ENCODE measurements around the gene DOK4.
"Not testable (repeated sequence)": the region's sequence is repeated elsewhere in the genome, so short reads cannot be mapped to it uniquely, and the experiment has no call there.

Gene DOK4

DNA sequence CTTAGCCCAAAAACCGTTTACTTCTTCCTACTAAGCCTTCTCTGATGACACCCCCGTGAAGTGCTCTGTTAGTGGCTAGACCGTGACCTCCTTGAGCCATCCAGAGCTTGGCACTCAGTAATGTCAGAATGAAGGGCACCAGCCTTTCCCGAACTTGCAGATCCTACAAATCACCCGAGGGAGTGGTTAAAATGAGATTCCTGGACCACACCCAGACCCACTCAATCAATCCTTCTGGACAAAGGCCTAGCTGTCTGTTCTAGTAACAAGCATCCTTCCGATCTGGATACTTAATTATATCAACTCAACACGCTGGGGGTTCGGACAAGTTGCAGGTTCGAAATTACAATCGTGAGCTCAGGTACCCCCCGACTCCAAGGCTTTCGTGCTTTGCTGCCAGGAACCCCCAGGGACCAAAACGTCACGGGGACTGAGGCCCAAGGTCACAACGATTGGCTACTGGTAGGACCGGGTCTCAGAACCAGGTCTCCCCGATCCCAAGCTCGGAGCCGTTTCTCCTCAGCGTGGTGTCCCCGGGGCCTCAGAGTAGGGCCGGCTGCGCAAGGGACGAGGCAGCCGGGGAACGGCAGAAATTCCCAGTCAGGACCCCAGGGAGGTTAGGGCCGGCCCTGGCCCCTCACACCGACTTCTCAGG is 39.6 kb downstream of the DOK4 start:
- Histone ChIP-seq H3K27me3 (ENCODE audit: insufficient read depth, poor library complexity, severe bottlenecking) (no peaks in the 10 kb centered on the region), H3K4me3 (replicated peaks; ENCODE audit: insufficient read depth, low read length) (peak overlapping the region; percentile 97), H3K27ac (replicated peaks) (peak overlapping the region; percentile 87)
- TF ChIP-seq, protein P1, sequence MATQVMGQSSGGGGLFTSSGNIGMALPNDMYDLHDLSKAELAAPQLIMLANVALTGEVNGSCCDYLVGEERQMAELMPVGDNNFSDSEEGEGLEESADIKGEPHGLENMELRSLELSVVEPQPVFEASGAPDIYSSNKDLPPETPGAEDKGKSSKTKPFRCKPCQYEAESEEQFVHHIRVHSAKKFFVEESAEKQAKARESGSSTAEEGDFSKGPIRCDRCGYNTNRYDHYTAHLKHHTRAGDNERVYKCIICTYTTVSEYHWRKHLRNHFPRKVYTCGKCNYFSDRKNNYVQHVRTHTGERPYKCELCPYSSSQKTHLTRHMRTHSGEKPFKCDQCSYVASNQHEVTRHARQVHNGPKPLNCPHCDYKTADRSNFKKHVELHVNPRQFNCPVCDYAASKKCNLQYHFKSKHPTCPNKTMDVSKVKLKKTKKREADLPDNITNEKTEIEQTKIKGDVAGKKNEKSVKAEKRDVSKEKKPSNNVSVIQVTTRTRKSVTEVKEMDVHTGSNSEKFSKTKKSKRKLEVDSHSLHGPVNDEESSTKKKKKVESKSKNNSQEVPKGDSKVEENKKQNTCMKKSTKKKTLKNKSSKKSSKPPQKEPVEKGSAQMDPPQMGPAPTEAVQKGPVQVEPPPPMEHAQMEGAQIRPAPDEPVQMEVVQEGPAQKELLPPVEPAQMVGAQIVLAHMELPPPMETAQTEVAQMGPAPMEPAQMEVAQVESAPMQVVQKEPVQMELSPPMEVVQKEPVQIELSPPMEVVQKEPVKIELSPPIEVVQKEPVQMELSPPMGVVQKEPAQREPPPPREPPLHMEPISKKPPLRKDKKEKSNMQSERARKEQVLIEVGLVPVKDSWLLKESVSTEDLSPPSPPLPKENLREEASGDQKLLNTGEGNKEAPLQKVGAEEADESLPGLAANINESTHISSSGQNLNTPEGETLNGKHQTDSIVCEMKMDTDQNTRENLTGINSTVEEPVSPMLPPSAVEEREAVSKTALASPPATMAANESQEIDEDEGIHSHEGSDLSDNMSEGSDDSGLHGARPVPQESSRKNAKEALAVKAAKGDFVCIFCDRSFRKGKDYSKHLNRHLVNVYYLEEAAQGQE (IDR thresholded peaks at IDR 0.05; ENCODE audit: insufficient replicate concordance, low read depth), result no peak
- TF ChIP-seq, protein P2, sequence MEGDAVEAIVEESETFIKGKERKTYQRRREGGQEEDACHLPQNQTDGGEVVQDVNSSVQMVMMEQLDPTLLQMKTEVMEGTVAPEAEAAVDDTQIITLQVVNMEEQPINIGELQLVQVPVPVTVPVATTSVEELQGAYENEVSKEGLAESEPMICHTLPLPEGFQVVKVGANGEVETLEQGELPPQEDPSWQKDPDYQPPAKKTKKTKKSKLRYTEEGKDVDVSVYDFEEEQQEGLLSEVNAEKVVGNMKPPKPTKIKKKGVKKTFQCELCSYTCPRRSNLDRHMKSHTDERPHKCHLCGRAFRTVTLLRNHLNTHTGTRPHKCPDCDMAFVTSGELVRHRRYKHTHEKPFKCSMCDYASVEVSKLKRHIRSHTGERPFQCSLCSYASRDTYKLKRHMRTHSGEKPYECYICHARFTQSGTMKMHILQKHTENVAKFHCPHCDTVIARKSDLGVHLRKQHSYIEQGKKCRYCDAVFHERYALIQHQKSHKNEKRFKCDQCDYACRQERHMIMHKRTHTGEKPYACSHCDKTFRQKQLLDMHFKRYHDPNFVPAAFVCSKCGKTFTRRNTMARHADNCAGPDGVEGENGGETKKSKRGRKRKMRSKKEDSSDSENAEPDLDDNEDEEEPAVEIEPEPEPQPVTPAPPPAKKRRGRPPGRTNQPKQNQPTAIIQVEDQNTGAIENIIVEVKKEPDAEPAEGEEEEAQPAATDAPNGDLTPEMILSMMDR (IDR thresholded peaks at IDR 0.05; ENCODE audit: insufficient read depth, low read length), result no peak
- no peak for TF ChIP-seq POLR2AphosphoS5 (IDR thresholded peaks at IDR 0.05; ENCODE audit: low read depth)
- no peak for TF ChIP-seq SPI1 (IDR thresholded peaks at IDR 0.05; ENCODE audit: borderline replicate concordance, low read depth)
- no peak for TF ChIP-seq GABPA (IDR thresholded peaks at IDR 0.05; ENCODE audit: low read depth)
- peak in 1 of 2 experiments; percentile 30 for DNase-seq (ENCODE audit: low read depth in 1 of 2, low spot score in 1 of 2)

DNA sequence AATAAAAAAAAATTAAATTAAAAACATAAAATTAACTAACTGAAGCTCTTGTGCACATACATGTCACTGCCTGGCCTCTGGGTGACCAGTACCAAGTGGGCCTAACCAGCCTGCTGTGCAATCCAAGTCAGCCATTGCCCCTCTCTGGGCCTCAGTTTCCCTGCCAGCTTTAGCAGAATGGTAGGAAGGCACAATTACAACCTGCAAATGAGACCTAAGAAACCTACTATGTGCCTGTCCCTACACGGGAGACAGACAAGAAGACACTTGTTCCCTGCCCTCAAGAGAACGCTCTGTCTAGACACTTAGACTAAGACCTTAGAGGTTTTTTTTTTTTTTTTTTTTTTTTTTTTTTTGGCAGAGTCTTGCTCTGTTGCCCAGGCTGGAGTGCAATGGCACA is 40.8 kb downstream of the DOK4 start:
- no peaks in the 10 kb centered on the region for H3K27me3 ChIP-seq (ENCODE audit: insufficient read depth, poor library complexity, severe bottlenecking)
- TF ChIP-seq GABPA (IDR thresholded peaks at IDR 0.05; ENCODE audit: low read depth), result no peak
- no peak for DNase-seq (ENCODE audit: low read depth in 1 of 2, low spot score in 1 of 2)
- H3K4me3 ChIP-seq (replicated peaks; ENCODE audit: insufficient read depth, low read length), result no peak overlapping the region
- H3K27ac ChIP-seq (replicated peaks), result no peak overlapping the region

DNA sequence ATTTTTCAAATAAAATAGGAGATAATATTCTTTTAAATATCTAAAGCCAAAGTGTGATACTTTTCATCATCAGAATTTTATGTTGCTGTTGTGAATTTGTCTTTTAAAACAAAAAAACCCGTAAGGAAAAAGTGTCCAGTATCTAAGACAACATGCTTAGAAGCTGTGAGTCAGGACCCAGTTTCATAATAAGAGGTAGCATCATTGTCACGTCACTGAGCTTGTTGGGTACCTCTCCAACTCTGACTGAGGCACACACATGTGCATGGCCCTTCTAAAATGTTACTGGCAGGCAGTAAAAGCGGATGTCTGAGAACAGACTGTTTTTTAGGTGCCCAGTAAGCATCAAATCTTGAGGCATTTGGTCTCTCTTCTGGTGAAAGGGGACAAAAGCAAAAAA is 41.6 kb downstream of the DOK4 start:
- no peaks in the 10 kb centered on the region for H3K27me3 ChIP-seq (ENCODE audit: insufficient read depth, poor library complexity, severe bottlenecking)

DNA sequence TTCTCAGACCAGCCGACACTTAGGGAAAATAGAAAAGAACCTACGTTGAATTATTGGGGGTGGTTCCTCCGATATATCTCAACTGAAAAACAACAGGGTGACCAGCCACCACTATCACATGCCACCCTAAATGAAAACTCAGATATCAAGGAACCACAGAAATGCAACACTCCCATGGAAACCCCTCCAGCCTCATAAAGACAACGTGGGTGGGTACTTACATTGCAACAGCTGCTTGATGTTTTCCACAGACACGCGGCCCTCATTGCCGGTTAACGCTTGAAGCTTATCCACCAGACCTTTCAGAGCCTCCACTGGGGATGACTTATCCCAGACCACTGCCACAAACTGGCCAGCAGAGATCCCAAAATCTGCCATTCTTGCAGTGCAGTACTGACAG is 45.7 kb downstream of the DOK4 start:
- H3K4me3 ChIP-seq (replicated peaks; ENCODE audit: insufficient read depth, low read length); H3K27me3 ChIP-seq (ENCODE audit: insufficient read depth, poor library complexity, severe bottlenecking); H3K27ac ChIP-seq (replicated peaks); DNase-seq (ENCODE audit: low read depth in 1 of 2, low spot score in 1 of 2): not testable (repeated sequence)

More for the DNA sequence above, 41.6 kb downstream of the DOK4 start:
- Histone ChIP-seq H3K4me3 (replicated peaks; ENCODE audit: insufficient read depth, low read length) (no peak overlapping the region), H3K27ac (replicated peaks) (no peak overlapping the region)
- TF ChIP-seq POLR2AphosphoS5 (IDR thresholded peaks at IDR 0.05; ENCODE audit: low read depth) (no peak), GABPA (IDR thresholded peaks at IDR 0.05; ENCODE audit: low read depth) (no peak), SPI1 (IDR thresholded peaks at IDR 0.05; ENCODE audit: borderline replicate concordance, low read depth) (no peak)
- TF ChIP-seq, protein P1 (IDR thresholded peaks at IDR 0.05; ENCODE audit: insufficient replicate concordance, low read depth), result no peak
- TF ChIP-seq, protein P2 (IDR thresholded peaks at IDR 0.05; ENCODE audit: insufficient read depth, low read length), result no peak
- DNase-seq (ENCODE audit: low read depth in 1 of 2, low spot score in 1 of 2), result no peak

DNA sequence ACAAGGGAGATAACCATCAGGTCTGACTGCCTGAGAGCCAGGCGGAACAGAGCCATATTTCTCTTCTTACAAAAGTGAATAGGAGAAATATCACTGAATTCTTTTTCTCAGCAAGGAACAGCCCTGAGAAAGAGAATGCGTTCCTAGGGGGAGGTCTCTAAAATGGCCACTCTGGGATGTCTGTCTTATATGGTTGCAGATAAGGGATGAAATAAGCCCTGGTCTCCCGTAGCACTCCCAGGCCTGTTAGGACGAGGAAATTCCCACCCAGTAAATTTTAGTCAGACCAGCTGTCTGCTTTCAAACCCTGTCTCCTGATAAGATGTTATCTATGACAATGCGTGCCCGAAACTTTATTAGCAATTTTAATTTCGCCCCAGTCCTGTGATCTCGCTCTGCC is 46.3 kb downstream of the DOK4 start:
- not testable (repeated sequence) for H3K27me3 ChIP-seq (ENCODE audit: insufficient read depth, poor library complexity, severe bottlenecking); H3K27ac ChIP-seq (replicated peaks); DNase-seq (ENCODE audit: low read depth in 1 of 2, low spot score in 1 of 2); H3K4me3 ChIP-seq (replicated peaks; ENCODE audit: insufficient read depth, low read length)
